HG03432 (cell line): ENCODE data around the gene GYS1.
"Not testable (repeated sequence)": the region's sequence is repeated elsewhere in the genome, so short reads cannot be mapped to it uniquely, and the experiment has no call there.

Source experiments
- ATAC-seq: cut with Tn5 transposase; IDR thresholded peaks from one replicate; pipeline ENCODE4 v1.9.1; 2021; ENCODE audit warnings: mild to moderate bottlenecking, moderate library complexity; ENCODE audit not compliant: unreplicated experiment

GYS1 gene

GRCh38 chr19:48946463-48947257, 46.4 kb downstream of the GYS1 start:
- no peak for ATAC-seq

- no peak for ATAC-seq
Measured at GRCh38 chr19:48945817-48946216, 47.3 kb downstream of the GYS1 start.

GRCh38 chr19:48945415-48945814, 47.7 kb downstream of the GYS1 start:
- no peak for ATAC-seq

GRCh38 chr19:48943081-48943480, 50.0 kb downstream of the GYS1 start:
- no peak for ATAC-seq

GRCh38 chr19:48940902-48941301, 52.2 kb downstream of the GYS1 start:
- no peak for ATAC-seq

GRCh38 chr19:48938256-48938655, 54.9 kb downstream of the GYS1 start:
- ATAC-seq, result no peak

GRCh38 chr19:48935864-48936263, 57.2 kb downstream of the GYS1 start:
- no peak for ATAC-seq

- no peak for ATAC-seq
Measured at GRCh38 chr19:48934837-48935236, 58.3 kb downstream of the GYS1 start.

- ATAC-seq, result peak; percentile 43
Measured at GRCh38 chr19:48933382-48933932, 59.7 kb downstream of the GYS1 start, which contains the start of gene DHDH. Gene DHDH, plus strand, starts transcription at chr19:48933699. Its CDS starts 23 bp downstream, at chr19:48933722.

- no peak for ATAC-seq
Measured at GRCh38 chr19:48928164-48929025, 64.7 kb downstream of the GYS1 start.

- ATAC-seq, result not testable (repeated sequence)
Measured at GRCh38 chr19:48927692-48928091, 65.4 kb downstream of the GYS1 start.

- no peak for ATAC-seq
Measured at GRCh38 chr19:48926909-48927308, 66.2 kb downstream of the GYS1 start.

GRCh38 chr19:48925890-48926289, 67.2 kb downstream of the GYS1 start:
- ATAC-seq, result not testable (repeated sequence)

- ATAC-seq, result no peak
Measured at GRCh38 chr19:48925240-48925843, 67.8 kb downstream of the GYS1 start.

- ATAC-seq, result no peak
Measured at GRCh38 chr19:48922548-48923490, 70.3 kb downstream of the GYS1 start.

- no peak for ATAC-seq
Measured at GRCh38 chr19:48921721-48922500, 71.2 kb downstream of the GYS1 start.

GRCh38 chr19:48920949-48921348, 72.2 kb downstream of the GYS1 start:
- no peak for ATAC-seq

- ATAC-seq, result not testable (repeated sequence)
Measured at GRCh38 chr19:48919271-48919670, 73.8 kb downstream of the GYS1 start.

GRCh38 chr19:48918801-48919247, 74.3 kb downstream of the GYS1 start:
- no peak for ATAC-seq
